22Rv1 (cell line): Measurements from ENCODE around the gene RBMS1.

Experiments used
- H3K27ac ChIP-seq: fragments of 450-650 bp; 2 replicates; pipeline ENCODE4 v1.5.1; 2017
- CTCF ChIP-seq: fragments of 450-650 bp; IDR thresholded peaks from 2 replicates; pipeline ENCODE4 v1.5.1; 2017; ENCODE audit warnings: mild to moderate bottlenecking
- ZFX ChIP-seq: fragments of 450-650 bp; IDR thresholded peaks from 2 replicates; pipeline ENCODE4 v1.6.1; 2017; ENCODE audit warnings: antibody characterized with exemption, borderline replicate concordance

Gene RBMS1

GRCh38 chr2:160333324-160334027, 160.1 kb downstream of the RBMS1 start:
- no peak for TF ChIP-seq CTCF
- TF ChIP-seq ZFX = no peak
- H3K27ac ChIP-seq = no peak overlapping the region

- no peak overlapping the region for H3K27ac ChIP-seq
- no peak for TF ChIP-seq CTCF
- TF ChIP-seq ZFX = no peak
Observed at GRCh38 chr2:160332318-160332717, 161.3 kb downstream of the RBMS1 start.

- H3K27ac ChIP-seq = no peak overlapping the region
- TF ChIP-seq CTCF (no peak), ZFX (no peak)
Observed at GRCh38 chr2:160331258-160332025, 162.2 kb downstream of the RBMS1 start.

GRCh38 chr2:160328811-160329527, 164.6 kb downstream of the RBMS1 start:
- H3K27ac ChIP-seq = no peak overlapping the region
- no peak for TF ChIP-seq CTCF
- no peak for TF ChIP-seq ZFX

GRCh38 chr2:160326786-160327185, 166.8 kb downstream of the RBMS1 start:
- no peak for TF ChIP-seq CTCF
- TF ChIP-seq ZFX = no peak
- H3K27ac ChIP-seq = no peak overlapping the region

- TF ChIP-seq CTCF = no peak
- TF ChIP-seq ZFX = no peak
- no peak overlapping the region for H3K27ac ChIP-seq
Observed at GRCh38 chr2:160325418-160325817, 168.2 kb downstream of the RBMS1 start.

- TF ChIP-seq ZFX (no peak), CTCF (no peak)
- H3K27ac ChIP-seq = no peak overlapping the region
Observed at GRCh38 chr2:160324917-160325316, 168.7 kb downstream of the RBMS1 start.
